Peyer's patch (tissue), 4 donors: Measurements from ENCODE around the gene LTC4S.

Source experiments
- CTCF ChIP-seq, 6 experiments: fragments of 450-650 bp in 4 of 6; fragments of 200-600 bp in 2 of 6; sonication (generic) in 1 of 6; IDR thresholded peaks; one replicate each; pipeline ENCODE4 v1.5.1; 2017 to 2019; ENCODE audit warnings: antibody characterized with exemption in 6 of 6, mild to moderate bottlenecking in 3 of 6, moderate library complexity in 1 of 6
- POLR2A ChIP-seq, 2 donors: fragments of 450-650 bp; IDR thresholded peaks; one replicate each; pipeline ENCODE4 v1.5.1; 2017; ENCODE audit warnings: antibody characterized with exemption in 2 of 2, mild to moderate bottlenecking in 2 of 2, moderate library complexity in 2 of 2

DNA sequence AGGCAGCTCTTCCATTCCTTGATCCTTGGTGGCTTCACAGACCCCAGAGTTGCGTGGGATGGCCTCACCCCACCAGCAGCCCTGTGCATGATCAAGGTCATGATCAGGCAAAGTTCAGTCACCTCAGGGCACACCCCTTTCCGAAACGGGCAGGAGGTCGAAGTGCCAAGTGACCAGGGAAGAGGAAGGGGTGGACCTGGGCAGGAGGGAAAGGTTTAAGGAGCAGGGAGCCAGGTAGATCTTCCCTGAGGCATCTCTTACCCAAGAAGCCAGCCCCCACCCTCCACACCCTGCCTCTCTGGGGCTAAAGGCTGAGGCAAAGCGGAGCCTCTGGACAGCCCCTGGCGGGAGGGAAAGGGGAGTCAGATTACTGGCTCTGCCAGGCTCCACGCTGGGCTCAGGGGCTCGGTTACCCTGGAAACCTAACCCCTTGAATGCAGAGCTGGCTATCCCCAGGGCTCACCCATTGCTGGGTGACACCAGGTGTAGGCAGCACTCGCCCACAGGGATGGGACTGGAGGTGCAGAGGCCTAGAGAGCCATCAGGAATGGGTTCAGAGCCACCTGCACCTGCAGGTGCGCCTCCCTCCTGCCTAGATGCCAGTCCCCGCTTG lies 9.3 kb downstream of the LTC4S start:
- TF ChIP-seq CTCF (IDR thresholded peaks at IDR 0.05), result no peak
- no peak for TF ChIP-seq POLR2A (IDR thresholded peaks at IDR 0.05)
